Measurements from ENCODE around the gene HCK. TPM values are rescaled to one million over a fixed set of nuclear protein-coding genes. Genes with fewer than 3 reads are reported as not detected.
"Not testable (repeated sequence)": the region's sequence is repeated elsewhere in the genome, so short reads cannot be mapped to it uniquely, and the experiment has no call there.

HCK gene
- total RNA-seq, 1 donor from 2014 or later, result 4.9 TPM

DNA sequence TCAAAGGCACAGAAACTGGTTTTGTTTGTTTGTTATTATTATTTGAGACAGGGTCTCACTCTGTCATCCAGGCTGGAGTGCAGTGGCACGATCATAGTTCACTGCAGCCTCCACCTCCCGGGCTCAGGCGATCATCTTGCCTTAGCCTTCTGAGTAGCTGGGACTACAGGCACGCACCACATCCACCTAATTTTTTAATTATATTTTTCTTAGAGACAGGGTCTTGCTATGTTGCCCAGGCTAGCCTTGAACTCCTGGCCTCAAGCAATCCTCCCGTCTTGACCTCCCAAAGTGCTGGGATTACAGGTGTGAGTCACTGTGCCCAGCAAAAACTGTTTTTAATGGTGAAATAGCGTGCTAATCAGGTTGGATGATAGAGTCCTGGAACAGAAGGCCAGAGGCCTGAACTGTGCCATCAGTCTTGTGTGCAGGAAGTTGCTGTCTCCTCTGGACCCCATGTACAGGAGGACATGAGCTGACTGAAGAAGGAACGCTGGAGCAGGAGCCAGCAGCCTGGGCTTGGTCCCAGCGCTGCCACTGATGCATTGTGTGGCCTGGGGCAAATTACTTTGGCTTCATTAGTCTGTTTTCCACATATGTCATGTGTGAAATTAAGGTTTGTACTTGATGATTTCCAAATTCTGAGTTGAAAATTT lies 62.4 kb downstream of the HCK start:
- DNase-seq (no peak), ATAC-seq (ENCODE audit: poor library complexity) (no peak)
- intact Hi-C loops (cut with DNase I), result no loop called here

GRCh38 chr20:32115211-32115767 lies 63.2 kb downstream of the HCK start:
- ATAC-seq (ENCODE audit: poor library complexity), result no peak
- no peak for DNase-seq
- intact Hi-C loops (cut with DNase I), result no loop called here

- no peak for ATAC-seq (ENCODE audit: poor library complexity)
- intact Hi-C loops (cut with DNase I), result no loop called here
Measured at GRCh38 chr20:32116079-32116521, 64.1 kb downstream of the HCK start.

GRCh38 chr20:32116796-32117195 lies 64.8 kb downstream of the HCK start:
- intact Hi-C loops (cut with DNase I); ATAC-seq (ENCODE audit: poor library complexity); DNase-seq: not testable (repeated sequence)

More at GRCh38 chr20:32116079-32116521, 64.1 kb downstream of the HCK start:
- DNase-seq, result no peak

DNA sequence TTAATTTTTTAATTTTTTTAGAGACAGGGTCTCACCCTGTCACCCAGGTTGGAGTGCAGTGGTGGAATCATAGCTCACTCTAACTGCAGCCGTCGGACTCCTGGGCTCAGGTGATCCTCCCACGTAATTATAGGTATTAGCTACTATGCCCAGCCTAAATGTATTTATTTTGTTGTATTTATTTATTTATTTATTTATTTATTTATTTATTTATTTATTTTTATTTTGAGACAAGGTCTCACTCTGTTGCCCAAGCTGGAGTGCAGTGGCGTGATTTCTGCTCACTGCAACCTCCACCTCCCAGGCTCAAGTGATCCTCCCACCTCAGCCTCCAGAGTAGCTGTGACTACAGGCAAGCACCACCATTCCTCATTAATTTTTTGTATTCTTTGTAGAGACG lies 66.4 kb downstream of the HCK start:
- intact Hi-C loops (cut with DNase I); ATAC-seq (ENCODE audit: poor library complexity); DNase-seq: not testable (repeated sequence)

DNA sequence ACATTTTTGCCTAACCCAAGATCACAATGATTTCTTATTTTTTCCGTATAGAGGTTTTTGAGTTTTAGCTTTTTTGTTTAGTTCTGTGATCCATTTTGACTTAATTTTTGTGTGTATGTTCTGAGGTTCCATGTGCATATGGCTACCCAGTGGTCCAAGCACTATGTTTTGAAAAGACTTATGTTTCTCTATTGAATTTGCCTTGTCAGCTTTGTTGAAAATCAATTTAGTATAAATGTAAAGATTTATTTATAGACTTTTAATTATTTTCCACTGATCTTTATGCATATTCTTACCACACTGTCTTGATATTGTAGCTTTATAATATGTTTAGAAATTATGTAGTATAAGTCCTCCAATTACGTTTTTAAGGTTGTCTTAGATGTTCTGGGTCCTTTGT lies 67.7 kb downstream of the HCK start:
- ATAC-seq (ENCODE audit: poor library complexity), result no peak
- no peak for DNase-seq
- intact Hi-C loops (cut with DNase I), result no loop called here

GRCh38 chr20:32121908-32122307 lies 69.9 kb downstream of the HCK start:
- intact Hi-C loops (cut with DNase I); ATAC-seq (ENCODE audit: poor library complexity); DNase-seq: not testable (repeated sequence)

- no peak for ATAC-seq (ENCODE audit: poor library complexity)
- no peak for DNase-seq
- intact Hi-C loops (cut with DNase I), result no loop called here
Measured at GRCh38 chr20:32123088-32123487, 71.0 kb downstream of the HCK start.

- ATAC-seq (ENCODE audit: poor library complexity) (no peak), DNase-seq (no peak)
- intact Hi-C loops (cut with DNase I), result no loop called here
Measured at GRCh38 chr20:32124916-32125454, 72.9 kb downstream of the HCK start.

- intact Hi-C loops (cut with DNase I), result no loop called here
Measured at GRCh38 chr20:32125506-32125905, 73.5 kb downstream of the HCK start.

DNA sequence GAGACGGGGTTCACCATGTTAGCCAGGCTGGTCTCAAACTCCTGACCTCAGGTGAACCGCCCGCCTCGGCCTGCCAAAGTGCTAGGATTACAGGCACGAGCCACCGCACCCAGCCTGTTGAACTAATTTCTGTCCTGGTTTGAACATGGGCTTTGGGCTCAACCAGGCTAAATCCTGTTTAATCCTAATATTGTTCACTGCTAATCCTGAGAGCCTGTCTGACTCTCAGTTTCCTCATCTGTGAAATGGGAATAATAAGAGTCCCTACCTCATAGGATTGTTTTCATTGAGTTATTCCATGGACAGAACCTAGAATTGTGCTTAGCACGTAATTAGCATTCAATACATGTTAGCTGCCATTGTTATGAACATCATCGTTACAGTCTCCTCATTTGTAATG lies 74.9 kb downstream of the HCK start:
- intact Hi-C loops (cut with DNase I), result no loop called here
- DNase-seq (no peak), ATAC-seq (ENCODE audit: poor library complexity) (no peak)

More at GRCh38 chr20:32125506-32125905, 73.5 kb downstream of the HCK start:
- no peak for DNase-seq
- no peak for ATAC-seq (ENCODE audit: poor library complexity)

GRCh38 chr20:32127347-32127746 lies 75.3 kb downstream of the HCK start:
- ATAC-seq (ENCODE audit: poor library complexity) (no peak), DNase-seq (no peak)
- intact Hi-C loops (cut with DNase I), result no loop called here

- DNase-seq (no peak), ATAC-seq (ENCODE audit: poor library complexity) (no peak)
- intact Hi-C loops (cut with DNase I), result no loop called here
Measured at GRCh38 chr20:32128167-32128566, 76.1 kb downstream of the HCK start.

DNA sequence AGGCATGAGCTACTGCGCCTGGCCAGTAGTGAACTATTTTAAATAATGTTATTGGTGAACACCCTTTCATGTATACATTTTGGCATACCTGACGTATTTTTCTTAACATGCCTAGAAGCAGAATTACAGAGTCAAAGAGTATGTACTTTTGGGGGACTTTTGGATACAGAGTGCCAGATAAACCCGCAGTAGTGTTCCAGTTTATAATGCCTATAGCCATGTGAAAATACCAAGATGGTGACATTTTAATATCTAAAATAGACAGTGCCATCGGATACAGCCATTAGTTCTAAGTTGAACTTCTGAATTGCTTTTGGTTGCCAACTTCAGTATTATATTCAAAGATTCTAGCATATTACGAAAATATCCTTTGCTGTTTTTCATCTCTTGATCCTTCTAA lies 77.8 kb downstream of the HCK start:
- no peak for DNase-seq
- intact Hi-C loops (cut with DNase I), result no loop called here
- ATAC-seq (ENCODE audit: poor library complexity), result no peak

DNA sequence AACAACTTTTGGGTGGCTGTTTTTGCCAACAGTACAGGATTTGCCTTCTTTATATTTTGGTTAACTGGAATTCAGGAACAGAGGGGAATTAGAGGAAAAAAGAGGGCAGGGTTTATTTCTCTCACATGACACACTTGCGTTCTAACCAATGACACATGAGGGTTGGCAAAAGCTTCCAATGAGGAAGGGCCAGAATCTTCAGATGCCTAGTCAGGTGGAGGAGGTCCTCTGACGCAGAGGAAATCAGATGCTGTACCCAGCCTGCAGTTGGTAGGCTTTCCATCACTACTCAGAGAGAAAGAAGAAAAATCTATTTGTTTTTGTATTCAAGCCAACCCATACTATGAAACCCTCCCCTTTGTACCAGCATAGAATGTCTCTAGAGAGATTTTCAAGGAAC lies 78.3 kb downstream of the HCK start:
- ATAC-seq (ENCODE audit: poor library complexity) (no peak), DNase-seq (no peak)
- intact Hi-C loops (cut with DNase I), result no loop called here

GRCh38 chr20:32130965-32131364 lies 78.9 kb downstream of the HCK start:
- intact Hi-C loops (cut with DNase I), result no loop called here
- DNase-seq, result no peak
- no peak for ATAC-seq (ENCODE audit: poor library complexity)

DNA sequence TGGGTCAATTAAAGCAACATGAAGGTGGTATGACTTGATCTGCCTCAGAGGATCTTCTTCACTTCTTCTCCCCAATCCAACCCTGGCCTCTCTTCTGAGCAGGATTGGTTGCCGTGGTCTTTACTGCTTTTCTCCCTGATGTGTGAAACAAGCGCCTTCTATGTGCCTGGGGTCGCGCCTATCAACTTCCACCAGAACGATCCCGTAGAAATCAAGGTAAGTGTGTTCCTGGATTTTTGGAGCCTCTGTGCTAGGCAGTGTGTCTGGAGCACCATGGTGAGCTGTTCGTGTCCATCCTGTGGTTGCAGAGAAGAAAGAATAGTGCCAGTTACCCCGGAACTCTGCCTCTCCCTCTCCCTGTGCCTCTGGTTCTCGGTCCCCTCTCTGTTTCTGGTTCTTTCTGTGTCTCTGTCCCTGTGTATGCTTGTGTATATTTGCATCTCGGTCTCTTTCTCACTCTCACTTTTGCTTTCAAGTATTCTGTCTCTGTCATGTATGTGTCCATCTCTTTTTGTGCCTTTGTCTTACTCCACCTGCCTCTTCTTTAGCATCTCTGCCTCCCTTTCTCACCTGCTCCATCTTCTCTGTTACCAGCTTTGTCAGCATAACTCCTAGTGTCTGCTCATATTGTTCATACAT lies 81.0 kb downstream of the HCK start:
- ATAC-seq (ENCODE audit: poor library complexity) (no peak), DNase-seq (no peak)
- intact Hi-C loops (cut with DNase I), result no loop called here

DNA sequence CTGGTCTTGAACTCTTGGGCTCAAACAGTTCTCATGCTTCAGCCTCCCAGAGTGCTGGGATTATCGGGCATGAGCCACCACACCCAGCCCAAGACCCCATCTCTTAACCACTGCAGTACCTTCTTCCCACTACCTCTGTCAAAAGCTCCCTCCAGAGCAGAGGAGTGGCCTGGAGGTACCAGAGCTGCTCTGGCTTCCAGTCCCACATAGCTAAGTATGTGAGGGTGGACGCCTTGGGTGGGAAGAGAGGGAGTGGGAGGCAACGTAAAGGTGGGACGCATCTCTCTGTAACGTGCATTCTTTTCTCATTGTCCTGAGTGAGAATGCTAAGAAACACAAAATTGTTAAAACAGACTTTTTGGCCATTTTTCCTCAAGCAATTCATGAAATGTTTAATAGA lies 82.0 kb downstream of the HCK start:
- ATAC-seq (ENCODE audit: poor library complexity) (no peak), DNase-seq (no peak)
- intact Hi-C loops (cut with DNase I), result no loop called here

GRCh38 chr20:32135983-32136515 lies 84.0 kb downstream of the HCK start:
- intact Hi-C loops (cut with DNase I), result no loop called here
- no peak for DNase-seq
- no peak for ATAC-seq (ENCODE audit: poor library complexity)

DNA sequence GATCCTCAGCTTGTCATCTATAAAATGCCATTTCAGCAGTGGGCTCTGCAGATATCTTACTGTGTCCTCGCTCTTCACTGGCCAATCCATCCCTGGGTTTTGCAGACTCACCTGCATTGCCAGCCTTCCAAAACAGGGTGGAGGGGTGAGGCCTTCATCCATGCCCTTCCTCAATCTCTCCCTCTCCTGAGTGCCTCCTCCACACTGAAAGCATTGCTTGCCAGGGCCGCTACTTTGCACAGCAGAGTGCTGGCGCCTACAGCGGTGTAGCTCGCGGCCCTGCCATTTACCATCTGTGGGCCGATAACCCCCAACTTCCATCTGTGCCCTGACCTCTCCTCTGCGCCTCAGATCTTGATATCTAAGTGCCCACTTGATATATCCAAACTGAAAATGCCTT lies 86.9 kb downstream of the HCK start:
- ATAC-seq (ENCODE audit: poor library complexity) (no peak), DNase-seq (no peak)
- intact Hi-C loops (cut with DNase I), result no loop called here
